Keratinocyte (primary cell): ENCODE data around the gene C1orf232. TPM values are rescaled to one million over a fixed set of nuclear protein-coding genes. Genes with fewer than 3 reads are reported as not detected.
A peak's percentile ranks its signal among the peaks of the same experiment; 100 is the strongest.

ENCODE experiments used
- DNase-seq: peaks from one replicate; pipeline ENCODE4 v3.0.0-alpha.2; 2011; ENCODE audit warnings: low read depth, missing footprints, low spot score
- FAIRE-seq: peaks from 2 replicates; lab custom pipeline; 2011; peaks lifted over from hg19 to GRCh38; lab: Jason Lieb, UNC
- H2AFZ ChIP-seq: 2 replicates; pipeline ENCODE4 v1.6.0; 2012; ENCODE audit warnings: low read length, control low read depth, inconsistent platforms; ENCODE audit not compliant: control insufficient read depth
- H3K27ac ChIP-seq: 2 replicates; pipeline ENCODE4 v1.5.1; 2011; ENCODE audit warnings: low read length; ENCODE audit not compliant: control insufficient read depth, insufficient read depth
- H3K27me3 ChIP-seq: 3 replicates; pipeline ENCODE4 v1.6.0; 2011; ENCODE audit warnings: low read length; ENCODE audit not compliant: control insufficient read depth, insufficient read depth; ENCODE audit errors: extremely low read depth
- H3K36me3 ChIP-seq, 2 experiments: 2 replicates in 1 of 2; 3 replicates in 1 of 2; pipeline ENCODE4 v1.5.1; 2011; ENCODE audit warnings: low read length in 2 of 2, mild to moderate bottlenecking in 1 of 2; ENCODE audit not compliant: control insufficient read depth in 2 of 2, insufficient read depth in 2 of 2; ENCODE audit errors: extremely low read depth in 1 of 2
- H3K4me1 ChIP-seq: 3 replicates; pipeline ENCODE4 v1.5.1; 2011; ENCODE audit warnings: low read length; ENCODE audit not compliant: control insufficient read depth, insufficient read depth; ENCODE audit errors: extremely low read depth
- H3K4me2 ChIP-seq: 3 replicates; pipeline ENCODE4 v1.6.0; 2011; ENCODE audit warnings: low read depth, low read length; ENCODE audit not compliant: control insufficient read depth, insufficient read depth; ENCODE audit errors: extremely low read depth
- H3K4me3 ChIP-seq, 3 experiments: fragments of 200-600 bp in 1 of 3; sonication (generic) in 1 of 3; 2 replicates in 2 of 3; 3 replicates in 1 of 3; pipeline ENCODE4 v1.5.1; 2011 to 2016; ENCODE audit warnings: low read length in 3 of 3, mild to moderate bottlenecking in 3 of 3, control low read depth in 2 of 3, inconsistent platforms in 1 of 3, low read depth in 1 of 3, mixed read lengths in 1 of 3, mixed run types in 1 of 3, moderate library complexity in 1 of 3; ENCODE audit not compliant: control insufficient read depth in 2 of 3, insufficient read depth in 2 of 3; ENCODE audit errors: extremely low read depth in 1 of 3
- H3K79me2 ChIP-seq: 2 replicates; pipeline ENCODE4 v1.6.0; 2012; ENCODE audit warnings: low read length; ENCODE audit not compliant: control insufficient read depth, insufficient read depth
- H3K9ac ChIP-seq: 3 replicates; pipeline ENCODE4 v1.6.0; 2011; ENCODE audit warnings: low read length; ENCODE audit not compliant: control insufficient read depth, insufficient read depth; ENCODE audit errors: extremely low read depth
- H3K9me1 ChIP-seq: 3 replicates; pipeline ENCODE4 v1.6.0; 2011; ENCODE audit warnings: low read length; ENCODE audit not compliant: control insufficient read depth, insufficient read depth; ENCODE audit errors: extremely low read depth
- H3K9me3 ChIP-seq: 2 replicates; pipeline ENCODE4 v1.5.1; 2012; ENCODE audit warnings: low read depth, low read length; ENCODE audit not compliant: control insufficient read depth
- H4K20me1 ChIP-seq: 3 replicates; pipeline ENCODE4 v1.6.0; 2011; ENCODE audit warnings: low read length; ENCODE audit not compliant: control insufficient read depth, insufficient read depth; ENCODE audit errors: extremely low read depth
- EZH2 ChIP-seq: IDR thresholded peaks from one replicate; pipeline ENCODE4 v1.6.1; 2012; ENCODE audit warnings: inconsistent platforms, mild to moderate bottlenecking, low read length, moderate library complexity
- dilution Hi-C: fragments of 300-500 bp; cut with MboI; formaldehyde crosslinking; loops from one replicate; pipeline ENCODE4 v1.7.0; 2020; ENCODE audit warnings: low sequenced_read_pairs; ENCODE audit not compliant: extremely low pct_ligation_motif_present
- polyA plus RNA-seq, 5 experiments: library from polyadenylated mRNA; depleted of rRNA in 3 of 5; stranded (reverse) in 3 of 5; stranded (forward) in 1 of 5; unstranded in 1 of 5; fragments of >200 nt; gene quantifications; 1 replicate in 1 of 5; 2 replicates in 3 of 5; 3 replicates in 1 of 5; pipeline versions ENCODE4 v1.2.1 to v1.2.3, GENCODE V29; 2011 to 2012; ENCODE audit warnings: missing spikeins in 2 of 5, low read depth in 1 of 5, low replicate concordance in 1 of 5
- TF ChIP-seq, protein P1 (sequence below), 3 experiments: IDR thresholded peaks in 1 of 3; conservative IDR thresholded peaks in 1 of 3; optimal IDR thresholded peaks in 1 of 3; 2 replicates in 2 of 3; 3 replicates in 1 of 3; pipeline versions ENCODE3 to v1.5.1; 2011; ENCODE audit warnings: low read length in 3 of 3, mild to moderate bottlenecking in 3 of 3, moderate library complexity in 2 of 3, control low read depth in 1 of 3, inconsistent platforms in 1 of 3; ENCODE audit not compliant: insufficient read depth in 2 of 3; ENCODE audit errors: extremely low read depth in 1 of 3

Gene C1orf232
- polyA plus RNA-seq, 1 donor (not counting 4 experiments of a cell fraction or from before 2014, with no cell fraction given), result not detected

- no peak for DNase-seq
- Histone ChIP-seq H3K9me1 (no peaks in the 10 kb centered on the region), H3K27me3 (no peaks in the 10 kb centered on the region), H4K20me1 (no peaks in the 10 kb centered on the region), H3K36me3 (no peaks in the 10 kb centered on the region), H3K9me3 (no peaks in the 10 kb centered on the region), H3K27ac (no peak overlapping the region), H3K79me2 (no peaks in the 10 kb centered on the region), H3K4me2 (no peak overlapping the region), H2AFZ (peak overlapping the region; percentile 15), H3K4me3 (no peak overlapping the region), H3K4me1 (no peaks in the 10 kb centered on the region), H3K9ac (no peak overlapping the region)
- FAIRE-seq, result no peak
- TF ChIP-seq, protein P1, sequence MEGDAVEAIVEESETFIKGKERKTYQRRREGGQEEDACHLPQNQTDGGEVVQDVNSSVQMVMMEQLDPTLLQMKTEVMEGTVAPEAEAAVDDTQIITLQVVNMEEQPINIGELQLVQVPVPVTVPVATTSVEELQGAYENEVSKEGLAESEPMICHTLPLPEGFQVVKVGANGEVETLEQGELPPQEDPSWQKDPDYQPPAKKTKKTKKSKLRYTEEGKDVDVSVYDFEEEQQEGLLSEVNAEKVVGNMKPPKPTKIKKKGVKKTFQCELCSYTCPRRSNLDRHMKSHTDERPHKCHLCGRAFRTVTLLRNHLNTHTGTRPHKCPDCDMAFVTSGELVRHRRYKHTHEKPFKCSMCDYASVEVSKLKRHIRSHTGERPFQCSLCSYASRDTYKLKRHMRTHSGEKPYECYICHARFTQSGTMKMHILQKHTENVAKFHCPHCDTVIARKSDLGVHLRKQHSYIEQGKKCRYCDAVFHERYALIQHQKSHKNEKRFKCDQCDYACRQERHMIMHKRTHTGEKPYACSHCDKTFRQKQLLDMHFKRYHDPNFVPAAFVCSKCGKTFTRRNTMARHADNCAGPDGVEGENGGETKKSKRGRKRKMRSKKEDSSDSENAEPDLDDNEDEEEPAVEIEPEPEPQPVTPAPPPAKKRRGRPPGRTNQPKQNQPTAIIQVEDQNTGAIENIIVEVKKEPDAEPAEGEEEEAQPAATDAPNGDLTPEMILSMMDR (optimal IDR thresholded peaks at IDR 0.05 in 1 of 3, IDR thresholded peaks at IDR 0.05 in 1 of 3, conservative IDR thresholded peaks at IDR 0.05 in 1 of 3; ENCODE audit: extremely low read depth in 1 of 3, insufficient read depth in 2 of 3, low read length in 3 of 3), result no peak
- no peak for TF ChIP-seq EZH2
- dilution Hi-C loops, result no loop called here
Observed at GRCh38 chr1:26142159-26142558, 26.6 kb downstream of the C1orf232 start.

DNA sequence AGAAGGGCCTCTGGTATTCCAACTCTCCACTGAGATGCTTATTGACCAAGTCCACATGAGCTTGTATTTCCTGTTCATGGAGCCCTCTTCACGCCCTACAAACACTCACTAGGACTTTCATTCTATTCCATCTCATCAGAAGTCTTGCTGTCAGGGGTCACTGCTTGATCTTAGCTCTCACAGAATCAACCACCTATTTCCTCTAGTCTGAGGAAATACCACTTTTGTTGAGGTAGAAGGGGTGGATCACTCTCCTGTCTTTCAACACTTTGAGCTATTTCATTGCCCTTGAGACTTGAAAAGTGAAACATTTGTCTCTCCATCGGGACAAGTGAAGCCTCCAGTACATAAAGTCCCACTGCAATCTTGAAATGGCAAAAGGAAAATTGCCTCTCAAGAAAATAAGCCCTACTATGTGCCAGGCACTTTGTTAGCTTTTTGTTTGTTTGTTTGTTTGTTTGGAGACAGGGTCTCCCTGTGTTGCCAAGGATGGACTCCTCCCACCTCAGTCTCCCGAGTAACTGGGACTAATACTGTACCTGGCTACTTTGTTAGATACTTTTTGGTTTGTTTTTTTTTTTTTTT lies 29.7 kb downstream of the C1orf232 start:
- Histone ChIP-seq H3K4me1 (no peaks in the 10 kb centered on the region), H3K27me3 (no peaks in the 10 kb centered on the region), H3K9me1 (no peaks in the 10 kb centered on the region), H3K9ac (no peak overlapping the region), H3K79me2 (no peaks in the 10 kb centered on the region), H3K9me3 (no peaks in the 10 kb centered on the region), H2AFZ (no peak overlapping the region), H3K27ac (no peak overlapping the region), H4K20me1 (no peaks in the 10 kb centered on the region), H3K36me3 (no peaks in the 10 kb centered on the region), H3K4me3 (no peak overlapping the region), H3K4me2 (no peak overlapping the region)
- dilution Hi-C loops, result no loop called here
- TF ChIP-seq, protein P1 (optimal IDR thresholded peaks at IDR 0.05 in 1 of 3, IDR thresholded peaks at IDR 0.05 in 1 of 3, conservative IDR thresholded peaks at IDR 0.05 in 1 of 3; ENCODE audit: extremely low read depth in 1 of 3, insufficient read depth in 2 of 3, low read length in 3 of 3), result no peak
- no peak for TF ChIP-seq EZH2
- no peak for FAIRE-seq
- no peak for DNase-seq
